Measurements from ENCODE around the gene UBTF. TPM values are rescaled to one million over a fixed set of nuclear protein-coding genes. Genes with fewer than 3 reads are reported as not detected.

The UBTF gene
- total and polyA plus RNA-seq, 2 donors (not counting 3 experiments of a cell fraction or from before 2014, with no cell fraction given), result 14.7 to 84.7 TPM

- no peaks in the 10 kb centered on the region for H3K9me1 ChIP-seq (replicated peaks; ENCODE audit: control insufficient read depth, extremely low read depth, insufficient read depth, low read length)
- dilution Hi-C loops (cut with MboI; ENCODE audit: extremely low pct_ligation_motif_present, low sequenced_read_pairs), result no loop called here
- H3K9ac ChIP-seq (replicated peaks; ENCODE audit: extremely low read depth, insufficient read depth, low read length), result no peak overlapping the region
- no peak for TF ChIP-seq MAX (IDR thresholded peaks at IDR 0.05; ENCODE audit: insufficient read depth, insufficient read length)
- no peak for TF ChIP-seq GATA2 (IDR thresholded peaks at IDR 0.05; ENCODE audit: insufficient read depth, insufficient read length, low read depth, low read length)
- FAIRE-seq, result no peak
- no peaks in the 10 kb centered on the region for H3K9me3 ChIP-seq (replicated peaks; ENCODE audit: control insufficient read depth, insufficient read depth, low read length)
- CTCF ChIA-PET, result interaction anchor here (0.9 to 1.4 kb wide), 2 partner anchors 8 to 136 kb away, joined by 4 to 6 read pairs; no protein-coding TSS in a partner anchor
- no TSS peak for BruUV-seq (replicated peaks)
- H3K4me1 ChIP-seq (ENCODE audit: control insufficient read depth, extremely low read depth, insufficient read depth, low read length), result peaks cover 17% of the 10 kb centered on the region
- H3K36me3 ChIP-seq (ENCODE audit: control insufficient read depth in 2 of 2, extremely low read depth in 1 of 2, insufficient read depth in 2 of 2, low read length in 2 of 2), result peaks cover 27 to 44% of the 10 kb centered on the region in 2 experiments
- intact Hi-C loops (cut with micrococcal nuclease), result no loop called here
- no peaks in the 10 kb centered on the region for H3K27me3 ChIP-seq (ENCODE audit: control insufficient read depth in 2 of 2, insufficient read depth in 2 of 2, low read length in 2 of 2)
- no peak for DNase-seq (ENCODE audit: low read depth, low spot score)
- no peak overlapping the region for H3K4me2 ChIP-seq (ENCODE audit: insufficient read depth, low read length)
- no peaks in the 10 kb centered on the region for H4K20me1 ChIP-seq (replicated peaks; ENCODE audit: control insufficient read depth, extremely low read depth, insufficient read depth, low read length)
- no peak overlapping the region for H2AFZ ChIP-seq (ENCODE audit: low read depth, low read length)
- H3K79me2 ChIP-seq (ENCODE audit: control insufficient read depth, insufficient read depth, low read length), result peaks cover 19% of the 10 kb centered on the region
- no peak overlapping the region for H3K27ac ChIP-seq (ENCODE audit: insufficient read depth, low read depth, low read length)
- no peak overlapping the region for H3K4me3 ChIP-seq (replicated peaks in 1 of 3; ENCODE audit: insufficient read depth in 1 of 3, low read depth in 1 of 3, low read length in 3 of 3)
- POLR2A ChIA-PET, result no interaction called here
Measured at GRCh38 chr17:44214230-44214494, 5.3 kb downstream of the UBTF start.

GRCh38 chr17:44213403-44214229, 5.9 kb downstream of the UBTF start:
- dilution Hi-C loops (cut with MboI; ENCODE audit: extremely low pct_ligation_motif_present, low sequenced_read_pairs) (no loop called here), intact Hi-C loops (cut with micrococcal nuclease) (no loop called here)
- POLR2A ChIA-PET, result no interaction called here
- Histone ChIP-seq H4K20me1 (replicated peaks; ENCODE audit: control insufficient read depth, extremely low read depth, insufficient read depth, low read length) (no peaks in the 10 kb centered on the region), H3K79me2 (ENCODE audit: control insufficient read depth, insufficient read depth, low read length) (peaks cover 18% of the 10 kb centered on the region), H3K4me3 (replicated peaks in 1 of 3; ENCODE audit: insufficient read depth in 1 of 3, low read depth in 1 of 3, low read length in 3 of 3) (no peak overlapping the region), H3K4me2 (ENCODE audit: insufficient read depth, low read length) (no peak overlapping the region), H3K36me3 (ENCODE audit: control insufficient read depth in 2 of 2, extremely low read depth in 1 of 2, insufficient read depth in 2 of 2, low read length in 2 of 2) (peaks cover 27 to 47% of the 10 kb centered on the region in 2 experiments), H3K27me3 (ENCODE audit: control insufficient read depth in 2 of 2, insufficient read depth in 2 of 2, low read length in 2 of 2) (no peaks in the 10 kb centered on the region), H2AFZ (ENCODE audit: low read depth, low read length) (no peak overlapping the region), H3K27ac (ENCODE audit: insufficient read depth, low read depth, low read length) (no peak overlapping the region), H3K9ac (replicated peaks; ENCODE audit: extremely low read depth, insufficient read depth, low read length) (no peak overlapping the region), H3K9me1 (replicated peaks; ENCODE audit: control insufficient read depth, extremely low read depth, insufficient read depth, low read length) (no peaks in the 10 kb centered on the region), H3K9me3 (replicated peaks; ENCODE audit: control insufficient read depth, insufficient read depth, low read length) (no peaks in the 10 kb centered on the region), H3K4me1 (ENCODE audit: control insufficient read depth, extremely low read depth, insufficient read depth, low read length) (peaks cover 17% of the 10 kb centered on the region)
- DNase-seq (ENCODE audit: low read depth, low spot score), result no peak
- FAIRE-seq, result no peak
- CTCF ChIA-PET, result interaction anchor here (0.9 to 4.5 kb wide), 5 partner anchors 8 to 132 kb away, joined by 3 to 37 read pairs (median 4); partner anchors contain the start of gene GRN
- peak; percentile 42 for TF ChIP-seq POLR2A (IDR thresholded peaks at IDR 0.05; ENCODE audit: low read depth, low read length)
- TF ChIP-seq CTCF (IDR thresholded peaks at IDR 0.05; ENCODE audit: extremely low read depth in 1 of 2, insufficient read depth in 1 of 2, low read depth in 1 of 2, low read length in 2 of 2), result no peak
- no TSS peak for BruUV-seq (replicated peaks)
